Measurements from ENCODE around the gene CBX1. TPM values are rescaled to one million over a fixed set of nuclear protein-coding genes. Genes with fewer than 3 reads are reported as not detected.

Gene CBX1
- total and polyA plus RNA-seq, 10 of the 15 experiments (the other 5 are each of a cell fraction or from before 2014, with no cell fraction given) = 11.8 to 99.2 (median 43.5) TPM

GRCh38 chr17:48107137-48108055 lies 6.1 kb upstream of the CBX1 start, which contains the start of gene SNX11 (continued):
- TF ChIP-seq NFYA (IDR thresholded peaks at IDR 0.05; ENCODE audit: borderline replicate concordance, low read depth, low read length) (no peak), IRF4 (IDR thresholded peaks at IDR 0.05; ENCODE audit: low read depth, low read length) (no peak), CEBPZ (IDR thresholded peaks at IDR 0.05; ENCODE audit: low read depth, low read length) (no peak), ATF2 (IDR thresholded peaks at IDR 0.05; ENCODE audit: low read length) (no peak), YBX1 (IDR thresholded peaks at IDR 0.05) (no peak), LARP7 (IDR thresholded peaks at IDR 0.05) (peak; percentile 38; the same call in 1 of the 2 replicates), E4F1 (IDR thresholded peaks at IDR 0.05; ENCODE audit: borderline replicate concordance, partially characterized antibody) (peak; percentile 37), NR2C1 (IDR thresholded peaks at IDR 0.05) (peak; percentile 96), USF2 (IDR thresholded peaks at IDR 0.05; ENCODE audit: borderline replicate concordance, low read depth, low read length) (no peak), RB1 (IDR thresholded peaks at IDR 0.05; ENCODE audit: borderline replicate concordance) (peak; percentile 64; the same call in 1 of the 2 replicates), MXI1 (IDR thresholded peaks at IDR 0.05; ENCODE audit: low read depth, low read length) (peak; percentile 52; the same call in 1 of the 2 replicates), KAT2A (conservative IDR thresholded peaks at IDR 0.05; ENCODE audit: control insufficient read depth, low read depth, low read length) (no peak), ZBED1 (IDR thresholded peaks at IDR 0.05; ENCODE audit: borderline replicate concordance) (no peak), SMARCA5 (IDR thresholded peaks at IDR 0.05) (peak; percentile 31; the same call in 1 of the 2 replicates), E2F8 (IDR thresholded peaks at IDR 0.05; ENCODE audit: low read depth, partially characterized antibody) (peak; percentile 16), SIN3A (IDR thresholded peaks at IDR 0.05; ENCODE audit: low read depth, low read length) (no peak; the same call in 1 of the 2 replicates), TBL1XR1 (IDR thresholded peaks at IDR 0.05; ENCODE audit: low read depth, low read length) (no peak), RFX5 (IDR thresholded peaks at IDR 0.05; ENCODE audit: low read depth, low read length) (peak; percentile 66; the same call in 1 of the 2 replicates), DPF2 (IDR thresholded peaks at IDR 0.05) (no peak)
